ENCODE data around the gene ZNF207. TPM values are rescaled to one million over a fixed set of nuclear protein-coding genes. Genes with fewer than 3 reads are reported as not detected.

ZNF207 gene
- total RNA-seq, 2 donors from 2014 or later: 65.6 to 68.9 TPM

- H3K27ac ChIP-seq: no peak overlapping the region
- no peaks in the 10 kb centered on the region for H3K36me3 ChIP-seq
- H3K4me3 ChIP-seq: no peak overlapping the region
- no peak for DNase-seq (ENCODE audit: low spot score)
- no peaks in the 10 kb centered on the region for H3K9me3 ChIP-seq
- H3K27me3 ChIP-seq: no peaks in the 10 kb centered on the region
- TF ChIP-seq CTCF (IDR thresholded peaks at IDR 0.05): no peak
- H3K4me1 ChIP-seq: no peaks in the 10 kb centered on the region
These were observed 22.0 kb upstream of the ZNF207 start for GRCh38 chr17:32327911-32328310.

DNA sequence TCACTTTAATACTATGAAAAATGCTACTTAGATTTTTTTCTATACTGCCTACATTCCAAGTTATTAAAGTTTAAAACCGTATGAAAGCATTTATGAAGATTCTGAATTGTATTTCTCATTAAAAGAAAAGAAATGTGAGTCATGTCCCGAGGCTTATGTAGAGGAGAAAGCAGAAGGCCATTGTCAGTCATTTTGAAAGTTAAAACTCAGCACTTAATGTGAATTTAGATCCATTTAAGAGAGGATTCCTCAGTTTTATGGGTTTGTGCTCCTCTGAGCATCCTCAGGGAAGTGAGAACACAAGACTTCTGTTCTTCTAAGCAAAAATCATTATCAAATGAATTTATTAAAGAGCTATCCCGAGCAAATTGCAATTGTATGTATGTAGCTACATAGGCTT lies 19.8 kb upstream of the ZNF207 start:
- no peak for TF ChIP-seq CTCF (IDR thresholded peaks at IDR 0.05)
- Histone ChIP-seq H3K27me3 (no peaks in the 10 kb centered on the region), H3K9me3 (no peaks in the 10 kb centered on the region), H3K4me3 (no peak overlapping the region), H3K36me3 (peaks cover 16% of the 10 kb centered on the region), H3K27ac (no peak overlapping the region), H3K4me1 (no peaks in the 10 kb centered on the region)
- DNase-seq (ENCODE audit: low spot score): no peak

DNA sequence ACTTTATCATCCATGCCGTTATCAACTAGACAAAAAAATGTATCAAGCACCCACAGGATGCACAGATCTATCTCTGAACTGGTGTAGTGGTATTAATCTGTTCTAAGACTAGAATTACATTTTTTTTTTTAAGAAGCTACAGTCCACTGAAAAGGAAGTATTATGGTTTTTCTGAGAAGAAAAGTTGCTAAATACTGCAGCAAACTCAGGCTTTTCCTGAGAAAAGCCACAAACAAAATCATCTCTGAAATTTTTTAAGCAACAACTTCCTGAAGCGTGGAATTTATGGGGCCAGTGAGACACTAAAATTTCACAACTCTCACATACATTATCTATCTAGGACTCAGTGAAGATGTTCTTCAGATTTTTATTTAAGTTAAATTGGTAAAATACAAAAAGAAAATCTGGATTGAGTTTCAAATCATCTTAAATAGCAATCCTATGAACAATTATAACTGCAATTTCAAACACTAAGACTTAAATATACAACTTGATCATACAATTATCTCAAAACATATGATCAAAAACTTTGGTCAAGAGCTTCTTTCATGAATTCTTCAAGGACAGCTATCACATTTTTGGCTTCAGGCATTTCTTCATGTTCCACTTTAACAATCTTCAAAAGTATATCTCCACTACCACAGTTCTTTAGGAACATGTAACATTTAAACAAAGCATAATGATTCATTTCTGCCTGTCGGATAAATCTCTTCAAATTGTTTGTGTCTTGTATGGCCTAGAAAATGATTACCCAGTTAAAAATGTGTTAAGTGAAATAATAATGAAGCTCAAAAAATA lies 18.5 kb upstream of the ZNF207 start:
- H3K4me1 ChIP-seq: no peaks in the 10 kb centered on the region
- no peak for DNase-seq (ENCODE audit: low spot score)
- no peaks in the 10 kb centered on the region for H3K27me3 ChIP-seq
- TF ChIP-seq CTCF (IDR thresholded peaks at IDR 0.05): no peak
- no peak overlapping the region for H3K4me3 ChIP-seq
- no peak overlapping the region for H3K27ac ChIP-seq
- no peaks in the 10 kb centered on the region for H3K9me3 ChIP-seq
- peaks cover 26% of the 10 kb centered on the region for H3K36me3 ChIP-seq

GRCh38 chr17:32333187-32333586 lies 16.8 kb upstream of the ZNF207 start:
- Histone ChIP-seq H3K27me3 (no peaks in the 10 kb centered on the region), H3K27ac (no peak overlapping the region), H3K9me3 (no peaks in the 10 kb centered on the region), H3K4me3 (no peak overlapping the region), H3K4me1 (no peaks in the 10 kb centered on the region), H3K36me3 (peaks cover 42% of the 10 kb centered on the region)
- no peak for TF ChIP-seq CTCF (IDR thresholded peaks at IDR 0.05)
- no peak for DNase-seq (ENCODE audit: low spot score)

GRCh38 chr17:32335046-32335445 lies 14.9 kb upstream of the ZNF207 start:
- Histone ChIP-seq H3K27ac (no peak overlapping the region), H3K36me3 (peaks cover 47% of the 10 kb centered on the region), H3K4me3 (no peak overlapping the region), H3K27me3 (no peaks in the 10 kb centered on the region), H3K4me1 (no peaks in the 10 kb centered on the region), H3K9me3 (no peaks in the 10 kb centered on the region)
- DNase-seq (ENCODE audit: low spot score): no peak
- TF ChIP-seq CTCF (IDR thresholded peaks at IDR 0.05): no peak

DNA sequence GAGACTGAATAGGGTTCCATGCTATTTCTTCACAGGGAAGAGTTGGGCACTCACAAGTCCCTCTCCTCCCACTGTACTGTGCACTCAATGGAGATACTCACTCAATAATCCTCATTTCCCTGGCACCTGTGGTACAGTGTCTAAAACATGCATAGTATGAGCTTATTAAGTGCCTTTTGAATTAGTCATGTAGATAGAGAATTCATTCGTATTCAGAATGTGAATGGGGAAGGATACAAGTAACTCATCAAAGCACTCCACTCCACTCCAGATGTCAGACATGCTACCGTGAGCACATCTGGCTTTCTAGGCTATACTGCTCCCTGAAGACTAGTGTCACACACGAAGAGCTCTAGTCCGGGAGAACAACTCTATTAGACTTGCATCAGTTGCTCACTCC lies 14.3 kb upstream of the ZNF207 start:
- H3K27me3 ChIP-seq: no peaks in the 10 kb centered on the region
- no peak for DNase-seq (ENCODE audit: low spot score)
- no peak overlapping the region for H3K4me3 ChIP-seq
- H3K36me3 ChIP-seq: peaks cover 47% of the 10 kb centered on the region
- peaks cover 0 to 1% of the 10 kb centered on the region in 2 donors for H3K4me1 ChIP-seq
- no peak overlapping the region for H3K27ac ChIP-seq
- H3K9me3 ChIP-seq: no peaks in the 10 kb centered on the region
- no peak for TF ChIP-seq CTCF (IDR thresholded peaks at IDR 0.05)
